ENCODE measurements around the gene PCP4L1. TPM values are rescaled to one million over a fixed set of nuclear protein-coding genes. Genes with fewer than 3 reads are reported as not detected.
"Not testable (repeated sequence)": the region's sequence is repeated elsewhere in the genome, so short reads cannot be mapped to it uniquely, and the experiment has no call there.

The PCP4L1 gene
- total RNA-seq, 1 experiment from 2014 or later, result 0.35 TPM

GRCh38 chr1:161250100-161250499 lies 8.4 kb upstream of the PCP4L1 start:
- H3K4me3 ChIP-seq (ENCODE audit: insufficient read depth, low read depth, low read length); H3K36me3 ChIP-seq (replicated peaks; ENCODE audit: control insufficient read depth, insufficient read depth, low read length); DNase-seq; H3K27me3 ChIP-seq (ENCODE audit: control insufficient read depth, insufficient read depth, low read length): not testable (repeated sequence)

GRCh38 chr1:161250829-161251228 lies 7.7 kb upstream of the PCP4L1 start:
- Histone ChIP-seq H3K4me3 (ENCODE audit: insufficient read depth, low read depth, low read length) (no peak overlapping the region), H3K36me3 (replicated peaks; ENCODE audit: control insufficient read depth, insufficient read depth, low read length) (no peaks in the 10 kb centered on the region), H3K27me3 (ENCODE audit: control insufficient read depth, insufficient read depth, low read length) (no peaks in the 10 kb centered on the region)
- no peak for DNase-seq

GRCh38 chr1:161251579-161251978 lies 7.0 kb upstream of the PCP4L1 start:
- no peaks in the 10 kb centered on the region for H3K27me3 ChIP-seq (ENCODE audit: control insufficient read depth, insufficient read depth, low read length)
- DNase-seq, result no peak

GRCh38 chr1:161255302-161255701 lies 3.2 kb upstream of the PCP4L1 start:
- H3K27me3 ChIP-seq (ENCODE audit: control insufficient read depth, insufficient read depth, low read length), result peaks cover 26% of the 10 kb centered on the region
- not testable (repeated sequence) for H3K36me3 ChIP-seq (replicated peaks; ENCODE audit: control insufficient read depth, insufficient read depth, low read length); DNase-seq; H3K4me3 ChIP-seq (ENCODE audit: insufficient read depth, low read depth, low read length)

More at GRCh38 chr1:161251579-161251978, 7.0 kb upstream of the PCP4L1 start:
- H3K36me3 ChIP-seq (replicated peaks; ENCODE audit: control insufficient read depth, insufficient read depth, low read length), result no peaks in the 10 kb centered on the region
- no peak overlapping the region for H3K4me3 ChIP-seq (ENCODE audit: insufficient read depth, low read depth, low read length)

- H3K4me3 ChIP-seq (ENCODE audit: insufficient read depth, low read depth, low read length); DNase-seq; H3K36me3 ChIP-seq (replicated peaks; ENCODE audit: control insufficient read depth, insufficient read depth, low read length): not testable (repeated sequence)
- peaks cover 34% of the 10 kb centered on the region for H3K27me3 ChIP-seq (ENCODE audit: control insufficient read depth, insufficient read depth, low read length)
Observed at GRCh38 chr1:161255955-161256520, 2.5 kb upstream of the PCP4L1 start.

DNA sequence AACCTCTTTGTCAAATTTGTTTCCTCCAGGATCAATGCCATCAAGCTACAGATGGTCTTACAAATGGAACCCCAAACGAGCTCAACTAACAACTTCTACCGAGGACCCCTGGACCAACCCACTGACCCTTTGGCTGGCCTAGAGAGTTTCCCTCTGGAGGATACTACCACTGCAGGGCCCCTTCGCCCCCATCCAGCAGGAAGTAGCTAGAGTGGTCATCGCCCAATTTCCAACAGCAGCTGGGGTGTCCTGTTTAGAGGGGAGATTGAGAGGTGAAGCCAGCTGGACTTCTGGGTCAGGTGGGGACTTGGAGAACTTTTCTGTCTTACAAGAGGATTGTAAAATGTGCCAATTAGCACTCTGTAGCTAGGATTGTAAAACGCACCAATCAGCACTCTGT lies 1.4 kb upstream of the PCP4L1 start:
- not testable (repeated sequence) for DNase-seq

GRCh38 chr1:161259345-161259702 lies 779 bp downstream of the PCP4L1 start:
- no peaks in the 10 kb centered on the region for H3K36me3 ChIP-seq (replicated peaks; ENCODE audit: control insufficient read depth, insufficient read depth, low read length)
- peaks cover 42% of the 10 kb centered on the region for H3K27me3 ChIP-seq (ENCODE audit: control insufficient read depth, insufficient read depth, low read length)
- peak overlapping the region; percentile 75; the same call in 1 of the 2 replicates for H3K4me3 ChIP-seq (ENCODE audit: insufficient read depth, low read depth, low read length)
- DNase-seq, result no peak

More for the DNA sequence above, 1.4 kb upstream of the PCP4L1 start:
- not testable (repeated sequence) for H3K36me3 ChIP-seq (replicated peaks; ENCODE audit: control insufficient read depth, insufficient read depth, low read length); H3K4me3 ChIP-seq (ENCODE audit: insufficient read depth, low read depth, low read length)
- H3K27me3 ChIP-seq (ENCODE audit: control insufficient read depth, insufficient read depth, low read length), result peaks cover 42% of the 10 kb centered on the region

- no peak overlapping the region for H3K4me3 ChIP-seq (ENCODE audit: insufficient read depth, low read depth, low read length)
- no peak for DNase-seq
- H3K36me3 ChIP-seq (replicated peaks; ENCODE audit: control insufficient read depth, insufficient read depth, low read length), result no peaks in the 10 kb centered on the region
- peaks cover 42% of the 10 kb centered on the region for H3K27me3 ChIP-seq (ENCODE audit: control insufficient read depth, insufficient read depth, low read length)
Observed at GRCh38 chr1:161259765-161260164, 1.2 kb downstream of the PCP4L1 start.

DNA sequence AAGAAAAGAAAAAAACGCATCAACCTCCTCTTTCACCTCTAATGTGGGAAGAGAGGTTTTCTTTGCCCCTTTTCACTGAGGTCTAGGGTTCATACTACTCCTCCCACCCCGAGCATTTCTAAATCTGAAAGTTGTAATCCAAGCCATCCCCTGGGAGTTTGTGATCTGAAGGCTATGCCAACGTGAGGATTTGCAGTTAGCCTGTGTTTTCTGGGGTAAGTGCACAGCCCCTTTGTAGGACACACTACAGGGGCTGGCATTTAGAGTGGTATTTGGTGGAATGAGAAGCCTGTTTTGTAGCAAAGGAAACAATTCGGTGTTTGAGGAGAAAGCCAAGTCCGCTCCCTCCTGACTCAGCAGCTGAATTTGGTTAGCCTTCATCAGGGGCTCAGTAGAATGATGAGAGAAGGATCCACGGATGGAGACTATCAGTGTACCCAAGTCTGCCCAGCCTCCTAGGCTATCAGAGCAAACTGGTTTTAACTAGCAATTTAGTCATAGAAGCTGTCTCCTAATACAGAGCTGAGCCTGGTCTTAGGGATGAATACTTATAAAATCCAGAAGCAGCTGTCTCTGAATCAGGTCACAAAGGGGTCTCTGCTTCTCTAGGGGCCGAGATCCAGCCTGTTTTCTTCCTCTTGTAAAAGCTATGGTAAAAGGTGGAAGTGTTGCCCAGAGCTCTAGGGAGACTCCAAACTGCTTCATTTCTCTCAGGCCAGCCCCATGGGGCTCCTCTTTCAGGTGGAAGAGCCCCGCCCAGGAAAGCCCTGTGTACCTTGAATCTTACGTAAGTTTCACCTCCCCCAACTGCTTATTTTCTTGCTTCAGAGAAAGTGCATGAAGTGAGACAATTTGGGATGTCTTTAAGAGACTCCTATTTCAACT lies 2.1 kb downstream of the PCP4L1 start:
- Histone ChIP-seq H3K4me3 (ENCODE audit: insufficient read depth, low read depth, low read length) (no peak overlapping the region), H3K27me3 (ENCODE audit: control insufficient read depth, insufficient read depth, low read length) (peaks cover 42% of the 10 kb centered on the region), H3K36me3 (replicated peaks; ENCODE audit: control insufficient read depth, insufficient read depth, low read length) (no peaks in the 10 kb centered on the region)
- DNase-seq, result no peak

DNA sequence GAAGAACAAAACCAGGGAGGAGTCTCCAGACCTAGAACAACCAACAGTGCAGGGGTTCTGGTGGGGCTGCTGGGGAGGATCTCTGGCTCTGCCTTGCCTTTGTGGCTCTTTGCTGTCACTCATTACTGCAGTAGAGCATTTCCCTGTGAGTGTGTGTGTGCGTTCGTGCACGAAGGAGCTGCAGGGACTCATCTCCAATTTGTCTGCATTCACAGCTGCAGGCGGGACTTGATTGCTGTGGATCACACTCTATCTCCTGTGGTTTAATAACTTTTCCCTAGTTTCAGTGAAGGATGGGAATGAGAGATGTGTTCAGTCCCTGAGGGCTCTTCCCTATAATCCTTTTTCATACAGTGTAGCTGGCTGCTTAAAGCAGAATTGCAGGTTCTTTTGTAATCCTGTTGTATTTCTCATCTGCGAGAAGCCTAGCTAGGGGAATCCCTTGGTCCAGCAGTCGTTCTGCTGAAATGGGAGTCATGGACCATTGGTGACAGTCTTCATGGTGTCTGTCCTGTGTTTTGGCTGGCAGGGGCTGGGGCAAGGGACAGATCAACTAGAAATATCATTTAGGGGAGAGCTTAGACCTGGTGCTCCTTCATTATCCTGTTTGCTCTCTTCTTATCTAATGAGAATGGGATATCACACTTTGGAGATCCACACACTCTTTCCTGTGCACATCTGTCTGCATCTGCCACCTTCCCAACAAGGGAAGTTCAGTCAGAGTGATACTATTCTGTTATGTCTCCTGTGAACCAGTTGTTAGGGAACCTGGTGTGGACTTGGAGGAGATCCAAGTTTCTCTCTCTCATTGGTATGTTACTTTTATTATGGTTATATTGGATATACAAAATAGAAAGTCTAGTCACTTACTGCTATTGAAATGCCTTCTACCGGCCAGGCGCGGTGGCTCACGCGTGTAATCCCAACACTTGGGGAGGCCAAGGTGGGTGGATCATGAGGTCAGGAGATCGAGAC lies 3.0 kb downstream of the PCP4L1 start:
- no peak overlapping the region for H3K4me3 ChIP-seq (ENCODE audit: insufficient read depth, low read depth, low read length)
- peaks cover 42% of the 10 kb centered on the region for H3K27me3 ChIP-seq (ENCODE audit: control insufficient read depth, insufficient read depth, low read length)
- H3K36me3 ChIP-seq (replicated peaks; ENCODE audit: control insufficient read depth, insufficient read depth, low read length), result no peaks in the 10 kb centered on the region
- no peak for DNase-seq

DNA sequence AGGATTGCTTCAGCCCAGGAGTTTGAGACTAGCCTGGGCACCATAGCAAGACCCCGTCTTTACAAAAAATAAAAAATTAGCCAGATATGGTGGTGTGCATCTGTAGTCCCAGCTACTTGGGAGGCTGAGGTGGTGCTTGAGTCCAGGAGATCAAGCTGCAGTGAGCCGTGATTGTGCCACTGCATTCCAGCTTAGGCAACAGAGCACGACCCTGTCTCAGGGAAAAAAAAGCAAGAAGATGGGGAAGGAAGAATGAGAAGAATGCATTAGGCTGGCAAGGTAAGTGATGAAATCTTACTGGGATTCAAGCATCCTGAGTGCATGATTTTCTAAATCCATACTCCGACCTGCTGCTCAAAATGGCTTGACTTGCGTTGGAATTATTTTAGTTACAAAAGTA lies 6.8 kb downstream of the PCP4L1 start:
- peaks cover 16% of the 10 kb centered on the region for H3K27me3 ChIP-seq (ENCODE audit: control insufficient read depth, insufficient read depth, low read length)
- no peak overlapping the region for H3K4me3 ChIP-seq (ENCODE audit: insufficient read depth, low read depth, low read length)
- DNase-seq, result no peak
- no peaks in the 10 kb centered on the region for H3K36me3 ChIP-seq (replicated peaks; ENCODE audit: control insufficient read depth, insufficient read depth, low read length)

DNA sequence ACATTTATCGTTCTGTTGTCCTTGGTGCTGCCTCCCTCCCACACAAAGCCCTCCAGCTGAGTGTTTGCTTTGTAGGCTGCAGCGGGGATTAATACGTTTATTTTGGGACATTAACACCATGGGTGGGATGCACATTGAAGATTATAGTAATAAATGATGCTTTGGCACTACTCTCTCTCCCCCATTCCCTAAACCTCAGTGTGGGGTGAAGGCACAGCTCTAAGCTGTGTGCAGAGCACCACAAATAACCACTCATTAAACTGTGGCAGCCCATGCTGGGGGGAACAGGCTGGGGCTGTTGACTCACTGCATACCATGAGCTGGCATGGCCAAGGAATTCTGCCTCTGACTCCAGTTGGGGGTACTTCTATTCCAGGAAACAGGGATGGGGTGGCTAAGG lies 7.7 kb downstream of the PCP4L1 start:
- no peaks in the 10 kb centered on the region for H3K36me3 ChIP-seq (replicated peaks; ENCODE audit: control insufficient read depth, insufficient read depth, low read length)
- no peak overlapping the region for H3K4me3 ChIP-seq (ENCODE audit: insufficient read depth, low read depth, low read length)
- DNase-seq, result no peak
- peaks cover 7% of the 10 kb centered on the region; the same call in 1 of the 2 replicates for H3K27me3 ChIP-seq (ENCODE audit: control insufficient read depth, insufficient read depth, low read length)

DNA sequence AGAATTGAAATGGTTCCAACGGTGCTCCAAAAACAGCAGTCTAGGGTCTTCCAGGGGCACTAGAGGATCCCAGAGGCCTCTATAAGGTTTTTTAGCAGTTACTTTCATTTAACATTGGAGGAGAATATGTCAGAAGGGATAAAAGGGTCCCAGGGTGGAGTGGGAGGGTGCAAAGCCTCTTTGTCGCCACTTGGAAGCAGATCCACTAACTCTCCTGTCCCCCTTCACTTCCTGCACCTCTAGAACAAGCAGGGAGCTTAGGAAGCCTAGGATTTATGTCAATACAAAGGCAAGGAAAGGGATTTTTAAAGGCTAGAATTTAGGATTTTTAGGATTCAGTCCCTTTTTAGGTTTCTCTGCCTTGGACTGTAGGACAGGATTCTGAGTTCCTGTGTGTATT lies 8.3 kb downstream of the PCP4L1 start:
- Histone ChIP-seq H3K27me3 (ENCODE audit: control insufficient read depth, insufficient read depth, low read length) (peaks cover under 1% of the 10 kb centered on the region; the same call in 1 of the 2 replicates), H3K4me3 (ENCODE audit: insufficient read depth, low read depth, low read length) (no peak overlapping the region), H3K36me3 (replicated peaks; ENCODE audit: control insufficient read depth, insufficient read depth, low read length) (no peaks in the 10 kb centered on the region)
- DNase-seq, result no peak

DNA sequence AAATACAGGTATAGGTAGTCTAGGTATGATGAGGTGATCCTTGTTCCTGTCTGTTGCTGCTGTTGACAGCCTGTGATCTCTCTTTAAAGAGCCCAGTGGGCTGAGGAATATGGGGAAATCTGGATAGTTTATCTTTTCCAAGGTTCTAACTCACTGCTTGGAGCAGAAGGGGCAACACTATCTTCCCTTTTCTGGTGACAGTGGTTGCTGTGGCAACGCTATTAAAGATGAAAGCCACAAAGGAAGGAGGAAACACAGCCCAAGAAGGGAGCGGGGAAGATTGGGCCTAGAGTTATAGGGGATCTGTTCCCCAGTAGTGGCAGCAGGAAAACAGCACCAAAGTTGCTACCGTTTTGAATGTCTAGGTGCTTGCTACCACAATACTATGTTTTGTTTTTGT lies 8.8 kb downstream of the PCP4L1 start:
- no peak for DNase-seq
- Histone ChIP-seq H3K27me3 (ENCODE audit: control insufficient read depth, insufficient read depth, low read length) (no peaks in the 10 kb centered on the region; the same call in 1 of the 2 replicates), H3K4me3 (ENCODE audit: insufficient read depth, low read depth, low read length) (no peak overlapping the region), H3K36me3 (replicated peaks; ENCODE audit: control insufficient read depth, insufficient read depth, low read length) (no peaks in the 10 kb centered on the region)

Measured in H7 (cell line).